ENCODE data around the gene CXCR1.
"Not testable (repeated sequence)": the region's sequence is repeated elsewhere in the genome, so short reads cannot be mapped to it uniquely, and the experiment has no call there.

CXCR1 gene

GRCh38 chr2:218166791-218167190 is at the start of gene CXCR1:
TSS of gene CXCR1 (minus strand) at chr2:218166962. CDS start at chr2:218165211, 1,751 bp downstream.
- peak in 1 of 2 donors; percentile 9 for DNase-seq (ENCODE audit: low read depth in 2 of 2)

GRCh38 chr2:218216336-218216673 is 49.5 kb upstream of the CXCR1 start:
- no peak for DNase-seq (ENCODE audit: low read depth in 2 of 2)

GRCh38 chr2:218214116-218214515 is 47.4 kb upstream of the CXCR1 start:
- DNase-seq (ENCODE audit: low read depth in 2 of 2) = no peak

- DNase-seq (ENCODE audit: low read depth in 2 of 2) = no peak
These were observed 42.3 kb upstream of the CXCR1 start for GRCh38 chr2:218209078-218209477.

GRCh38 chr2:218202266-218202665 is 35.5 kb upstream of the CXCR1 start:
- DNase-seq (ENCODE audit: low read depth in 2 of 2) = no peak

DNA sequence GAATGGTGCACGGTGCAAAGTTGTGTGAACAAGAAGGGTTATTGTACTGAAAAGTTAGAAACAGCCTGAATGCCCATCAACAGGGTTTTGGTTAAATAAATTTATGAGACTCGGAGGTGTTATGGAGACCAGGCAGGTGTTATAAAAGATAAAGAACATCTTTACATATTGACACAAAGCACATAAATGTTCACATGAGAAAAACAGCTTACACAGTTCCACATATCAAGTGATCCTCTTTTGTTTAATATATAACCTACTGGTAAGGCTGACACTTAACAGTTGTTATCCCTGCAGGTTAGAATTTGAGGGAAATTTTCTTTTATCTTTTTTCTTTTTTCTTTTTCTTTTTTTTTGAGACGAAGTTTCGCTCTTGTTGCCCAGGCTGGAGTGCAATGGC is 30.2 kb upstream of the CXCR1 start:
- no peak for DNase-seq (ENCODE audit: low read depth in 2 of 2)

- DNase-seq (ENCODE audit: low read depth in 2 of 2) = no peak
These were observed 28.1 kb upstream of the CXCR1 start for GRCh38 chr2:218194880-218195279.

DNA sequence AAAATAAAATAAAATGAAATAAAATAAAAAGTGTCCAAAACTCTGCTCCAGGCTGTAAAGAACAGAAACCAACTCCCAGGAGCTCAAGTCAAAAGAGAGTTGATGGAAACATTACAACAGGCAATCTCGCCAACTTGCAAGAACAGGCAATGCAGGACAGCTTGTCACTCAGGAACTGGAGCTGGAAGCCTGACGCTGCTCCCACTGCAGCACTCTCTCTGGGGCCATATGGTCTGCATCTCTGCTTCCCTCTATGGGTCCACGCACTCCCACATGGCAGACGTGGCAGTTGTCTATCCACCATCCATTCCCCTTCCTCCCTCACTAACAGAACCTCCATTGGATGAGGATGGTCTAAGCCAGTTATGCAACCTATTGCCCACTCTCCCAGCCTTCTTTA is 26.9 kb upstream of the CXCR1 start:
- no peak for DNase-seq (ENCODE audit: low read depth in 2 of 2)

DNA sequence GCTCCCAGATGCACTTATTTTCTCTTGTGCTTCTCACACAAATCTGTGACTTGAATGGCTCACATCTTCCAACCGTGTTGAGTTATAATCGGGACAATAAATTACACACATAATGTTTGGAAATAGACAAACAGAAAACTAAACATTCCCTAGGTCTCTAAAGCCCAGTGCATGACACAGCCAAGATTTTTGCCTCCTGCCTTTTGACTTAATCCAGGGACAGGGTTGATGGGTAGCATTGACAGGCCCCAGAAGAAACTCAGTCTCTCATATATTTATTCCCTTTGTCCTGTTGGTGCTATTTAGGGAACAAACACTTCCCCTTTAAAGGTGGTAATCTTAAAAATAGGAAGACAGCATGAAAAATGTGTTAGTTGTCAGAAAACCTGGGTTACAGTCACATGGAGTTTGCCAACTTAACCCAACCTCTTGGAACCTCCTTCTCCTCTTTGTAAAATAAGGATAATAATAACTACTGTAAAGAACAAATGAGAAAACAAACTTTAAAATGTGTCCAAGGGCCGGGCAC is 26.2 kb upstream of the CXCR1 start:
- DNase-seq (ENCODE audit: low read depth in 2 of 2) = no peak

DNA sequence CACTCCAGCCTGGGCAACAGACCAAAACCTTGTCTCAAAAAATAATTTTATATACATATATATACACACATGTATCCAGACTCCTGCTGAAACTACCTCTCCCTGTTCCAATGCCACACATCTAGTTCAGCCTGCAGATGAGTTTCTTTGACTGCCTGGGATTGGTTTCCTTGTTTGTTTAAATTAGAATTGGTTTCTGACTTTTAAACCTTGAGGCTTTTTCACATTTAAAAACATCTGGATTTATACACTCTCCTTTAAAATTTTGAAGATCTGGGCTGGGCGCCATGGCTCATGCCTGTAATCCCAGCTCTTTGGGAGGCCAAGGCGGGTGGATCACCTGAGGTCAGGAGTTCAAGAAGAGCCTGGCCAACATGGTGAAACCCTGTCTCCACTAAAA is 21.8 kb upstream of the CXCR1 start:
- DNase-seq (ENCODE audit: low read depth in 2 of 2) = no peak

- DNase-seq (ENCODE audit: low read depth in 2 of 2) = no peak
These were observed 20.7 kb upstream of the CXCR1 start for GRCh38 chr2:218187296-218188015.

- DNase-seq (ENCODE audit: low read depth in 2 of 2) = no peak
These were observed 20.1 kb upstream of the CXCR1 start for GRCh38 chr2:218186876-218187275.

DNA sequence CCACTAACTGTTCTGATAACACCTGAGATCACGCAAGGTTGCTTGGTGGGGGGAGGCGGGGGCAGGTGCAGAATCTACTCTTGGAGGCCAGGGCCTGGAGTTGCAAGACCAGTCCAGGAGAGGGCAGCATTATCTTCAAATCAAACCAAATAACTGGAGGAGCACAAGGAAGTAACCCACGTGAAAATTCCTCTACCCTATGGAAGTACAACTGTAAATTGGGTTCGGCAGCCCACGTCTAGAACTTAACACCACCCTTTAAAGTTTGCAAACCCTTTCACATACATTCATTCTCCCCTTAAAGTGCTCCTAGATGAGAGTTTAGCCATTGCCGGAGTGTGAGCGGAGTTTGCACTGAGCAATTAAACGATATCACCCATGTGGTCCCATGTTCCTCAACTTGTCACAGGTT is 19.6 kb upstream of the CXCR1 start:
- peak; percentile 26 to 55 for DNase-seq (ENCODE audit: low read depth in 2 of 2)

DNA sequence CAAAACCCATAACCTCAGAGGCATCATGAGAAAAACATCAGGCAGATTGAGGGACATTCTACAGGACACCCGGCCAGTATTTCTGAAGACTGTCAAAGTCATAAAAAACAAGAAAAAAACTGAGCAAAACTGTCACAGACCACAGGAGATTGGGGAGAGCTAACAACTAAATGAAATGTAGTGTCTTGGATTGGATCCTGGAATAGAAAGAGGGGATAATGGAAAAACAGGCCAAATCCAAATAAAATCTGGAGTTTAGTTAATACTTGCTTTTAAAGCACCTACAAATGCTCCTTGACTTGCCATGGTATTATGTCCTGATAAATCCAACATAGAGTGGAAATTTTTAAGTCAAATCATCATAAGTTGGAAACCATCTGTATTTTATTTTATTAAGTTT is 17.6 kb upstream of the CXCR1 start:
- no peak for DNase-seq (ENCODE audit: low read depth in 2 of 2)

- DNase-seq (ENCODE audit: low read depth in 2 of 2) = no peak
These were observed 13.8 kb upstream of the CXCR1 start for GRCh38 chr2:218180467-218181114.

DNA sequence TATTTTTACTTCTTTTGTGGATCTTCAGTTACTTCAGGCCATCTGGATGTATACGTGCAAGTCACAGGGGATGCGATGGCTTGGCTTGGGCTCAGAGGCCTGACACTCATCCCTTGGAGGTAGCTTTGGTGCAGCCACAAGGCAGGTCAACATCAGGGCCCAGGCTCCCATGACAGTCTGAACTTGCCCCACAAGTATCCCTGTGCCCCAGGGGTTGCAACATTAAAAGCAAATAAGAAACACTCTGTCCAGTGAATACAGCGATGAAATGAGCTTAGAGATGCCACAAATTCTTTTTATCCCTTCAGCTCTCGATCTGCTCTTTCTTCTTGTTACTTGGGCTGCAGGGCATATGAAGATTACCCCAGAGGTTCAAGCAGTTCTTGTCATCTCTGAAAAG is 13.0 kb upstream of the CXCR1 start:
- DNase-seq (ENCODE audit: low read depth in 2 of 2) = no peak

GRCh38 chr2:218172845-218173244 is 6.1 kb upstream of the CXCR1 start:
- DNase-seq (ENCODE audit: low read depth in 2 of 2) = no peak

GRCh38 chr2:218171744-218172143 is 5.0 kb upstream of the CXCR1 start:
- DNase-seq (ENCODE audit: low read depth in 2 of 2) = not testable (repeated sequence)

DNA sequence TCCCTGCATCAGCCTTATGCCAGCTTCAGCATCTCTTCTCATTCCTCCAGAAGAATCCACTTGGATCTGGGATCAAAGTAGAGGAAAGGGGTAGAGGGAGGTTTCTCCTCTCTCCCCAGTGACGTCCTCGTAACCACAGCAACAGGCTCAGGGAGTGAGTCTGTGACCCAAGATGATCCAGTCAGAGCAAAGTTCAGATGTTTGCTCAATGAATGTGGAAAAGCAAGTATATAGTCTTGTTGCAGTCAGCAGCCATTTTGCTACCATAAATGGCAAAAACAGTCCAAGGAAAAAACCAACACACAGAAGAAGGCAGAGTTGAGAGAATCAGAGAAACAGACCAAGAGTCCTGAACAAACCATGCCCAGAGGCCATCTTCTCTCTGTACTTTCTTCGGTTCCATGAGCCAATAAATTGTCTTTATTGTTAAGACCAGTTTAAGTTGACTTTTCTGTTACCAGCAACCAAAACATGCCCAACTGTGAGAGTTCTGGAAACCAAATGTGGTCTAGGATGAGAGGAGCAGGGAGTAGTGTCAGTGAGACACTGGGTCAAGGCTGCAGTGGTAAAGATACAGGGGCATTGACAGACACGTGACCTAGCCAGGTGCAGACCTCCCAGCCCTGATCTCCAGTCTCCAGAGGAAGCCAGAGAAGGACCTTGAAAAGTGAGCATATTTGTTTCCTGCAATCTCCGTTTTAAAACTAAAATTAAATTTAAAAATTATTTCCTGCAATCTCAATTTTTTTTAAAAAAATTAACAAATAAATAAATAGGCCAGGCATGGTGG is 3.2 kb upstream of the CXCR1 start:
- no peak for DNase-seq (ENCODE audit: low read depth in 2 of 2)

GRCh38 chr2:218168635-218169462 is 2.1 kb upstream of the CXCR1 start:
- peak; percentile 30 to 59 for DNase-seq (ENCODE audit: low read depth in 2 of 2)

DNA sequence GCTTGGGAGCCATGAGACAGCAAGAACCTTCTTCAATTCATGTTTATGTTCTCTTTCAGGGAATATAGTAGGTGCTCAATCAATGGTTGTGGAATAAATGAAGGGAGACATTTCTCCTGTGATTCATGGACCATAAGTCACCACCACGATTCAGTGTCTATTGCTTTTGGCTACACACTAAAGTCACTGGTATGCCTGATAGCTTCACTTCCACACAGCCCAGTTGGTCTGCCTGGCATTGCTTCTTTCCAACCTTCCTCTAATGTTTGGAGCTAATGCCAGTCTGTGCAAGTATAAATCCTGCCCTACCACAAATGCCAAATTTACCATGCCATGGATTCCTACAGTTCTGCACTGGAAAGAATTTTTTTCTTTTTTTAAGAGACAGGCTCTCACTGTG is 1.3 kb upstream of the CXCR1 start:
- no peak for DNase-seq (ENCODE audit: low read depth in 2 of 2)

GRCh38 chr2:218162814-218163213 is 3.9 kb downstream of the CXCR1 start:
- no peak for DNase-seq (ENCODE audit: low read depth in 2 of 2)
